Activated naive CD4-positive, alpha-beta T cell (primary cell): ENCODE data around the gene ADGRF5.

Experiments used
- DNase-seq, 4 experiments: peaks; one replicate each; lab custom pipeline; 2025; lab: John Stamatoyannopoulos, UW

The ADGRF5 gene

GRCh38 chr6:46828939-46829338 is 92.8 kb downstream of the ADGRF5 start:
- DNase-seq: no peak

GRCh38 chr6:46821458-46821881 is 100.3 kb downstream of the ADGRF5 start:
- DNase-seq: no peak

- DNase-seq: no peak
Observed at GRCh38 chr6:46819561-46819960, 102.2 kb downstream of the ADGRF5 start.

- DNase-seq: no peak
Observed at GRCh38 chr6:46816626-46817025, 105.1 kb downstream of the ADGRF5 start.

GRCh38 chr6:46815130-46815529 is 106.6 kb downstream of the ADGRF5 start:
- no peak for DNase-seq

- no peak for DNase-seq
Observed at GRCh38 chr6:46808806-46809205, 112.9 kb downstream of the ADGRF5 start.
